HepG2 (cell line): ENCODE results near the gene CLHC1. TPM values are rescaled to one million over a fixed set of nuclear protein-coding genes. Genes with fewer than 3 reads are reported as not detected.

Experiments
- ATF7 ChIP-seq, 2 experiments: fragments of 450-650 bp in 1 of 2; sonication (generic) in 1 of 2; formaldehyde crosslinking in 1 of 2; IDR thresholded peaks; 2 replicates each; pipeline versions ENCODE4 v1.4.0 to v1.6.1; 2016 to 2020; ENCODE audit warnings: antibody characterized with exemption in 1 of 2, mild to moderate bottlenecking in 1 of 2, missing genetic modification reagents in 1 of 2
- NFIB ChIP-seq: sonication (generic); formaldehyde crosslinking; IDR thresholded peaks from 2 replicates; pipeline ENCODE4 v1.9.0; 2021; ENCODE audit warnings: missing genetic modification reagents, mild to moderate bottlenecking, borderline replicate concordance
- ZNF101 ChIP-seq: sonication (generic); formaldehyde crosslinking; IDR thresholded peaks from 2 replicates; pipeline ENCODE4 v1.4.0; 2020; ENCODE audit warnings: mild to moderate bottlenecking, low read depth, missing genetic modification reagents, borderline replicate concordance
- ZNF546 ChIP-seq: sonication (generic); formaldehyde crosslinking; conservative IDR thresholded peaks from 2 replicates; pipeline ENCODE4 v1.8.1; 2023; ENCODE audit warnings: mild to moderate bottlenecking, missing genetic modification reagents
- ZNF720 ChIP-seq: sonication (generic); formaldehyde crosslinking; IDR thresholded peaks from 2 replicates; pipeline ENCODE4 v1.4.0; 2020; ENCODE audit warnings: missing genetic modification reagents
- polyA plus RNA-seq, 8 experiments: library from polyadenylated mRNA; depleted of rRNA in 3 of 8; stranded (reverse) in 7 of 8; unstranded in 1 of 8; fragments of >200 nt; fragmentation: Illumina TruSeq in 4 of 8; extraction: Trizol in 4 of 8; gene quantifications; 2 replicates each; pipeline versions ENCODE4 v1.2.1 to v1.2.3, GENCODE V29; 2011 to 2016; ENCODE audit warnings: low read depth in 4 of 8, missing spikeins in 1 of 8, mixed read lengths in 1 of 8; ENCODE audit not compliant: insufficient read depth in 1 of 8
- total RNA-seq, 5 experiments: library from RNA; depleted of rRNA; stranded (reverse); fragments of >200 nt; fragmentation: Illumina TruSeq; extraction: Trizol; gene quantifications; 2 replicates each; pipeline ENCODE4 v1.2.3, GENCODE V29; 2016; ENCODE audit warnings: low read depth in 1 of 5
- TF ChIP-seq, protein P1 (sequence below): sonication (generic); formaldehyde crosslinking; IDR thresholded peaks from 2 replicates; pipeline ENCODE4 v1.9.0; 2021; ENCODE audit warnings: mild to moderate bottlenecking, missing genetic modification reagents
- TF ChIP-seq, protein P2 (sequence below): sonication (generic); formaldehyde crosslinking; IDR thresholded peaks from 2 replicates; pipeline ENCODE4 v1.4.0; 2020; ENCODE audit warnings: low read depth, mild to moderate bottlenecking, missing genetic modification reagents
- TF ChIP-seq, protein P3 (sequence below): sonication (generic); formaldehyde crosslinking; IDR thresholded peaks from 2 replicates; pipeline ENCODE4 v1.8.1; 2023; ENCODE audit warnings: mild to moderate bottlenecking, inconsistent platforms, moderate library complexity, missing genetic modification reagents, borderline replicate concordance
- TF ChIP-seq, protein P4 (sequence below): sonication (generic); formaldehyde crosslinking; IDR thresholded peaks from 2 replicates; pipeline ENCODE4 v1.8.1; 2023; ENCODE audit warnings: mild to moderate bottlenecking, missing genetic modification reagents, borderline replicate concordance
- TF ChIP-seq, protein P5 (sequence below): sonication (generic); formaldehyde crosslinking; IDR thresholded peaks from 2 replicates; pipeline ENCODE4 v1.5.0; 2020; ENCODE audit warnings: missing genetic modification reagents
- TF ChIP-seq, protein P6 (sequence below), 2 experiments: IDR thresholded peaks; 2 replicates each; pipeline ENCODE4 v1.6.1; 2011 to 2012; ENCODE audit warnings: low read length in 2 of 2, borderline replicate concordance in 1 of 2, low read depth in 1 of 2, mild to moderate bottlenecking in 1 of 2, moderate library complexity in 1 of 2

The CLHC1 gene
- total and polyA plus RNA-seq, 2 of the 13 experiments (the other 11 are each of a cell fraction or from before 2014, with no cell fraction given): 9.8 to 12.6 TPM

DNA sequence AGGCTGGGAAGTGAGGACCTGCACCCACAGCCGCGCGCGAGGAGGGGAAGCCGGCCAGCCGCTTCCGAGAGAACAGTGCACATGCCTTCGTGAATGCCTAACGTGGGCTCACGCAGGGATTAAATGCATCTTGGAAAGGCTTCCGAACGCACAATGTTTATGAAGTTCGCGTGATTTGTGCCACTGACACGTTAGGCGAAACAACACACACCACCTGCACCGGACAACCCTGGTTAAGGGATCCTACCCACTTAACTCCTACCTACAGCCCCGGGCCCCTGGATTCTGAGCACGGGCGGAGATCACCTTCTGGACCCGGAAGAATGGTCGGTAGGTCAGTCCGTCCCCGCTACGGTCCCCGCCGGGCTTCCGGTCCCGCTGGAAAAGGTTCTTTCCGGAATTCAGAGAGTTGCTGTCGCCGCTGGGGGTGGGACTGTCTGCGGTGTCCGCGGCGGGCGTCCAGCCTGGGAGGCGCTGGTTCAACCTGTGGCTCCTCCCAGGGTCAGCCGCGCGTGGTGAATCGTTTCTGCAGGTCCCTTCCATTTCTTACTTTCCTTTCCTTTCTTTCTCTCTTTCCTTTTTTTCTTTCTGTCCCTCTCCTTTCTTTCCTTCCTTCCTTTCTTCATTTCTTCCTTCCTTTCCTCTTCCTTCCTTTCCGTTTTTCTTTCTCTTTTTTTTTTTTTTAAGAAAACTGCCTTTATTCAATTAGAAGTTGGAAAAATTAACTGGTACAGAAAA, 37.0 kb upstream of the CLHC1 start, which contains the start of gene MTIF2 (continued):
- TF ChIP-seq, protein P1, sequence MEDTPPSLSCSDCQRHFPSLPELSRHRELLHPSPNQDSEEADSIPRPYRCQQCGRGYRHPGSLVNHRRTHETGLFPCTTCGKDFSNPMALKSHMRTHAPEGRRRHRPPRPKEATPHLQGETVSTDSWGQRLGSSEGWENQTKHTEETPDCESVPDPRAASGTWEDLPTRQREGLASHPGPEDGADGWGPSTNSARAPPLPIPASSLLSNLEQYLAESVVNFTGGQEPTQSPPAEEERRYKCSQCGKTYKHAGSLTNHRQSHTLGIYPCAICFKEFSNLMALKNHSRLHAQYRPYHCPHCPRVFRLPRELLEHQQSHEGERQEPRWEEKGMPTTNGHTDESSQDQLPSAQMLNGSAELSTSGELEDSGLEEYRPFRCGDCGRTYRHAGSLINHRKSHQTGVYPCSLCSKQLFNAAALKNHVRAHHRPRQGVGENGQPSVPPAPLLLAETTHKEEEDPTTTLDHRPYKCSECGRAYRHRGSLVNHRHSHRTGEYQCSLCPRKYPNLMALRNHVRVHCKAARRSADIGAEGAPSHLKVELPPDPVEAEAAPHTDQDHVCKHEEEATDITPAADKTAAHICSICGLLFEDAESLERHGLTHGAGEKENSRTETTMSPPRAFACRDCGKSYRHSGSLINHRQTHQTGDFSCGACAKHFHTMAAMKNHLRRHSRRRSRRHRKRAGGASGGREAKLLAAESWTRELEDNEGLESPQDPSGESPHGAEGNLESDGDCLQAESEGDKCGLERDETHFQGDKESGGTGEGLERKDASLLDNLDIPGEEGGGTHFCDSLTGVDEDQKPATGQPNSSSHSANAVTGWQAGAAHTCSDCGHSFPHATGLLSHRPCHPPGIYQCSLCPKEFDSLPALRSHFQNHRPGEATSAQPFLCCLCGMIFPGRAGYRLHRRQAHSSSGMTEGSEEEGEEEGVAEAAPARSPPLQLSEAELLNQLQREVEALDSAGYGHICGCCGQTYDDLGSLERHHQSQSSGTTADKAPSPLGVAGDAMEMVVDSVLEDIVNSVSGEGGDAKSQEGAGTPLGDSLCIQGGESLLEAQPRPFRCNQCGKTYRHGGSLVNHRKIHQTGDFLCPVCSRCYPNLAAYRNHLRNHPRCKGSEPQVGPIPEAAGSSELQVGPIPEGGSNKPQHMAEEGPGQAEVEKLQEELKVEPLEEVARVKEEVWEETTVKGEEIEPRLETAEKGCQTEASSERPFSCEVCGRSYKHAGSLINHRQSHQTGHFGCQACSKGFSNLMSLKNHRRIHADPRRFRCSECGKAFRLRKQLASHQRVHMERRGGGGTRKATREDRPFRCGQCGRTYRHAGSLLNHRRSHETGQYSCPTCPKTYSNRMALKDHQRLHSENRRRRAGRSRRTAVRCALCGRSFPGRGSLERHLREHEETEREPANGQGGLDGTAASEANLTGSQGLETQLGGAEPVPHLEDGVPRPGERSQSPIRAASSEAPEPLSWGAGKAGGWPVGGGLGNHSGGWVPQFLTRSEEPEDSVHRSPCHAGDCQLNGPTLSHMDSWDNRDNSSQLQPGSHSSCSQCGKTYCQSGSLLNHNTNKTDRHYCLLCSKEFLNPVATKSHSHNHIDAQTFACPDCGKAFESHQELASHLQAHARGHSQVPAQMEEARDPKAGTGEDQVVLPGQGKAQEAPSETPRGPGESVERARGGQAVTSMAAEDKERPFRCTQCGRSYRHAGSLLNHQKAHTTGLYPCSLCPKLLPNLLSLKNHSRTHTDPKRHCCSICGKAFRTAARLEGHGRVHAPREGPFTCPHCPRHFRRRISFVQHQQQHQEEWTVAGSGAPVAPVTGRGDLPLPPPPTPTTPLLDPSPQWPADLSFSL (CRISPR knock-in tag): no peak
- no peak for TF ChIP-seq ATF7 (IDR thresholded peaks at IDR 0.05)
- 0 out of 2 replicates have a peak, but pooled peaks have one; percentile 74 for TF ChIP-seq ATF7 (CRISPR knock-in tag; IDR thresholded peaks at IDR 0.05)
- TF ChIP-seq, protein P2, sequence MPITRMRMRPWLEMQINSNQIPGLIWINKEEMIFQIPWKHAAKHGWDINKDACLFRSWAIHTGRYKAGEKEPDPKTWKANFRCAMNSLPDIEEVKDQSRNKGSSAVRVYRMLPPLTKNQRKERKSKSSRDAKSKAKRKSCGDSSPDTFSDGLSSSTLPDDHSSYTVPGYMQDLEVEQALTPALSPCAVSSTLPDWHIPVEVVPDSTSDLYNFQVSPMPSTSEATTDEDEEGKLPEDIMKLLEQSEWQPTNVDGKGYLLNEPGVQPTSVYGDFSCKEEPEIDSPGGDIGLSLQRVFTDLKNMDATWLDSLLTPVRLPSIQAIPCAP (CRISPR knock-in tag): peak; percentile 54; the same call in 1 of the 2 replicates
- TF ChIP-seq, protein P3, sequence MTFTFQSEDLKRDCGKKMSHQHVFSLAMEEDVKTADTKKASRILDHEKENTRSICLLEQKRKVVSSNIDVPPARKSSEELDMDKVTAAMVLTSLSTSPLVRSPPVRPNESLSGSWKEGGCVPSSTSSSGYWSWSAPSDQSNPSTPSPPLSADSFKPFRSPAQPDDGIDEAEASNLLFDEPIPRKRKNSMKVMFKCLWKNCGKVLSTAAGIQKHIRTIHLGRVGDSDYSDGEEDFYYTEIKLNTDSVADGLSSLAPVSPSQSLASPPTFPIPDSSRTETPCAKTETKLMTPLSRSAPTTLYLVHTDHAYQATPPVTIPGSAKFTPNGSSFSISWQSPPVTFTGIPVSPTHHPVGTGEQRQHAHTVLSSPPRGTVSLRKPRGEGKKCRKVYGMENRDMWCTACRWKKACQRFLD: peak; percentile 80
- TF ChIP-seq, protein P4, sequence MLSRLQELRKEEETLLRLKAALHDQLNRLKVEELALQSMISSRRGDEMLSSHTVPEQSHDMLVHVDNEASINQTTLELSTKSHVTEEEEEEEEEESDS (CRISPR knock-in tag): peak; percentile 90
- TF ChIP-seq ZNF546 (CRISPR knock-in tag): peak; percentile 49; the same call in 1 of the 2 replicates
- TF ChIP-seq, protein P5, sequence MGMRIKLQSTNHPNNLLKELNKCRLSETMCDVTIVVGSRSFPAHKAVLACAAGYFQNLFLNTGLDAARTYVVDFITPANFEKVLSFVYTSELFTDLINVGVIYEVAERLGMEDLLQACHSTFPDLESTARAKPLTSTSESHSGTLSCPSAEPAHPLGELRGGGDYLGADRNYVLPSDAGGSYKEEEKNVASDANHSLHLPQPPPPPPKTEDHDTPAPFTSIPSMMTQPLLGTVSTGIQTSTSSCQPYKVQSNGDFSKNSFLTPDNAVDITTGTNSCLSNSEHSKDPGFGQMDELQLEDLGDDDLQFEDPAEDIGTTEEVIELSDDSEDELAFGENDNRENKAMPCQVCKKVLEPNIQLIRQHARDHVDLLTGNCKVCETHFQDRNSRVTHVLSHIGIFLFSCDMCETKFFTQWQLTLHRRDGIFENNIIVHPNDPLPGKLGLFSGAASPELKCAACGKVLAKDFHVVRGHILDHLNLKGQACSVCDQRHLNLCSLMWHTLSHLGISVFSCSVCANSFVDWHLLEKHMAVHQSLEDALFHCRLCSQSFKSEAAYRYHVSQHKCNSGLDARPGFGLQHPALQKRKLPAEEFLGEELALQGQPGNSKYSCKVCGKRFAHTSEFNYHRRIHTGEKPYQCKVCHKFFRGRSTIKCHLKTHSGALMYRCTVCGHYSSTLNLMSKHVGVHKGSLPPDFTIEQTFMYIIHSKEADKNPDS (CRISPR knock-in tag): peak; percentile 87; the same call in 1 of the 2 replicates
- no peak for TF ChIP-seq NFIB
- TF ChIP-seq, protein P6, sequence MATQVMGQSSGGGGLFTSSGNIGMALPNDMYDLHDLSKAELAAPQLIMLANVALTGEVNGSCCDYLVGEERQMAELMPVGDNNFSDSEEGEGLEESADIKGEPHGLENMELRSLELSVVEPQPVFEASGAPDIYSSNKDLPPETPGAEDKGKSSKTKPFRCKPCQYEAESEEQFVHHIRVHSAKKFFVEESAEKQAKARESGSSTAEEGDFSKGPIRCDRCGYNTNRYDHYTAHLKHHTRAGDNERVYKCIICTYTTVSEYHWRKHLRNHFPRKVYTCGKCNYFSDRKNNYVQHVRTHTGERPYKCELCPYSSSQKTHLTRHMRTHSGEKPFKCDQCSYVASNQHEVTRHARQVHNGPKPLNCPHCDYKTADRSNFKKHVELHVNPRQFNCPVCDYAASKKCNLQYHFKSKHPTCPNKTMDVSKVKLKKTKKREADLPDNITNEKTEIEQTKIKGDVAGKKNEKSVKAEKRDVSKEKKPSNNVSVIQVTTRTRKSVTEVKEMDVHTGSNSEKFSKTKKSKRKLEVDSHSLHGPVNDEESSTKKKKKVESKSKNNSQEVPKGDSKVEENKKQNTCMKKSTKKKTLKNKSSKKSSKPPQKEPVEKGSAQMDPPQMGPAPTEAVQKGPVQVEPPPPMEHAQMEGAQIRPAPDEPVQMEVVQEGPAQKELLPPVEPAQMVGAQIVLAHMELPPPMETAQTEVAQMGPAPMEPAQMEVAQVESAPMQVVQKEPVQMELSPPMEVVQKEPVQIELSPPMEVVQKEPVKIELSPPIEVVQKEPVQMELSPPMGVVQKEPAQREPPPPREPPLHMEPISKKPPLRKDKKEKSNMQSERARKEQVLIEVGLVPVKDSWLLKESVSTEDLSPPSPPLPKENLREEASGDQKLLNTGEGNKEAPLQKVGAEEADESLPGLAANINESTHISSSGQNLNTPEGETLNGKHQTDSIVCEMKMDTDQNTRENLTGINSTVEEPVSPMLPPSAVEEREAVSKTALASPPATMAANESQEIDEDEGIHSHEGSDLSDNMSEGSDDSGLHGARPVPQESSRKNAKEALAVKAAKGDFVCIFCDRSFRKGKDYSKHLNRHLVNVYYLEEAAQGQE (IDR thresholded peaks at IDR 0.05; ENCODE audit: borderline replicate concordance in 1 of 2, low read depth in 1 of 2, low read length in 2 of 2): peak in 1 of 2 experiments; percentile 80; a peak in 1 of 4 replicates
- TF ChIP-seq ZNF101 (CRISPR knock-in tag): no peak
- TF ChIP-seq ZNF720 (CRISPR knock-in tag): 0 out of 2 replicates have a peak, but pooled peaks have one; percentile 38
